HCT116 (cell line): ENCODE results near the gene COX4I2. TPM values are rescaled to one million over a fixed set of nuclear protein-coding genes. Genes with fewer than 3 reads are reported as not detected.

Experiments
- ATAC-seq: fragments of 200-7000 bp; cut with Tn5 transposase; 2 replicates; pipeline ENCODE4 v1.9.1; 2020; ENCODE audit warnings: mild to moderate bottlenecking, moderate library complexity
- BruUV-seq: library from RNA; stranded (reverse); fragments of 400-500 nt; replicated peaks from 2 replicates; lab custom pipeline; 2021; lab: Mats Ljungman, UMichigan
- CTCF ChIA-PET: fragments of 300-600 bp; sonication (Branson Sonifier 250); formaldehyde crosslinking; loops from one replicate; lab custom pipeline; 2021; ENCODE audit warnings: antibody characterized with exemption; lab: Charles Lee
- POLR2A ChIA-PET: fragments of 300-600, 350-600 bp; sonication (Branson Sonifier 250); formaldehyde crosslinking; loops from one replicate; lab custom pipeline; 2021; ENCODE audit warnings: antibody characterized with exemption; lab: Charles Lee
- RAD21 ChIA-PET, 2 experiments: fragments of 300-600 bp; sonication (Branson Sonifier 250); formaldehyde crosslinking; loops; one replicate each; lab custom pipeline; 2023; ENCODE audit warnings: low total read pairs in 2 of 2; ENCODE audit not compliant: uncharacterized antibody in 2 of 2, unreplicated experiment in 2 of 2, low non-redundant PET in 1 of 2; lab: Charles Lee
- DNase-seq: peaks from one replicate; pipeline ENCODE4 v3.0.0-alpha.2; 2010; ENCODE audit warnings: low read depth, low spot score
- H2AFZ ChIP-seq: fragments of 200-600 bp; shearing (Covaris generic), sonication (generic); 2 replicates; pipeline ENCODE4 v1.6.1; 2017; ENCODE audit warnings: low read depth, mixed run types, mixed read lengths, antibody characterized with exemption, low read length; ENCODE audit not compliant: poor library complexity, severe bottlenecking
- H3K27ac ChIP-seq: 2 replicates; pipeline ENCODE4 v1.5.1; 2012; ENCODE audit warnings: low read depth, low read length
- H3K27me3 ChIP-seq: fragments of 200-600 bp; sonication (generic); 2 replicates; pipeline ENCODE4 v1.6.1; 2016; ENCODE audit warnings: mixed run types, low read length, mixed read lengths; ENCODE audit not compliant: insufficient read depth
- H3K36me3 ChIP-seq, 2 experiments: fragments of 200-500 bp in 1 of 2; fragments of 200-600 bp in 1 of 2; sonication (Bioruptor generic) in 1 of 2; sonication (generic) in 1 of 2; 2 replicates each; pipeline versions ENCODE4 v1.5.1 to v1.6.1; 2014 to 2016; ENCODE audit warnings: low read length in 2 of 2, inconsistent platforms in 1 of 2, mixed read lengths in 1 of 2, mixed run types in 1 of 2; ENCODE audit not compliant: insufficient read depth in 2 of 2, control insufficient read depth in 1 of 2
- H3K4me1 ChIP-seq, 2 experiments: fragments of 200-600 bp in 1 of 2; sonication (generic) in 1 of 2; 2 replicates each; pipeline versions ENCODE4 v1.5.1 to v1.6.1; 2012 to 2017; ENCODE audit warnings: low read length in 2 of 2, inconsistent platforms in 1 of 2, mild to moderate bottlenecking in 1 of 2, mixed read lengths in 1 of 2, mixed run types in 1 of 2, moderate library complexity in 1 of 2; ENCODE audit not compliant: insufficient read depth in 2 of 2, control insufficient read depth in 1 of 2
- H3K4me2 ChIP-seq: fragments of 200-600 bp; sonication (generic); 2 replicates; pipeline ENCODE4 v1.6.1; 2017; ENCODE audit warnings: mixed run types, low read length, mixed read lengths
- H3K4me3 ChIP-seq, 2 experiments: fragments of 200-600 bp in 1 of 2; sonication (generic) in 1 of 2; replicated peaks in 1 of 2; 2 replicates each; pipeline ENCODE4 v1.5.1; 2011 to 2016; ENCODE audit warnings: low read length in 2 of 2, control low read depth in 1 of 2, low read depth in 1 of 2, mild to moderate bottlenecking in 1 of 2, mixed read lengths in 1 of 2, mixed run types in 1 of 2
- H3K79me2 ChIP-seq: fragments of 200-600 bp; sonication (generic); 2 replicates; pipeline ENCODE4 v1.6.1; 2017; ENCODE audit warnings: mild to moderate bottlenecking, mixed run types, low read length, moderate library complexity, mixed read lengths; ENCODE audit not compliant: insufficient read depth
- H3K9ac ChIP-seq: fragments of 200-600 bp; sonication (generic); 2 replicates; pipeline ENCODE4 v1.6.1; 2016; ENCODE audit warnings: low read length, mixed read lengths
- H3K9me2 ChIP-seq: fragments of 200-600 bp; sonication (generic), shearing (Covaris generic); 2 replicates; pipeline ENCODE4 v1.6.1; 2017; ENCODE audit warnings: mixed run types, mild to moderate bottlenecking, moderate library complexity; ENCODE audit not compliant: insufficient read depth
- H3K9me3 ChIP-seq, 2 experiments: fragments of 200-500 bp in 1 of 2; fragments of 200-600 bp in 1 of 2; sonication (Bioruptor generic) in 1 of 2; sonication (generic) in 1 of 2; 2 replicates each; pipeline ENCODE4 v1.6.1; 2014 to 2017; ENCODE audit warnings: low read length in 2 of 2, mixed read lengths in 2 of 2, inconsistent platforms in 1 of 2, low read depth in 1 of 2, mild to moderate bottlenecking in 1 of 2, mixed run types in 1 of 2, moderate library complexity in 1 of 2; ENCODE audit not compliant: control insufficient read depth in 1 of 2, insufficient read depth in 1 of 2
- H4K20me1 ChIP-seq: fragments of 200-600 bp; sonication (generic), shearing (Covaris generic); 2 replicates; pipeline ENCODE4 v1.6.1; 2017; ENCODE audit warnings: mixed run types, mild to moderate bottlenecking, moderate library complexity; ENCODE audit not compliant: insufficient read depth
- CBX3 ChIP-seq: IDR thresholded peaks from 2 replicates; pipeline ENCODE4 v1.6.1; 2012; ENCODE audit warnings: low read depth
- CEBPB ChIP-seq: IDR thresholded peaks from 2 replicates; pipeline ENCODE4 v1.6.1; 2012; ENCODE audit warnings: low read depth
- EGR1 ChIP-seq: IDR thresholded peaks from 2 replicates; pipeline ENCODE4 v1.6.1; 2012; ENCODE audit warnings: low read depth
- EZH2 ChIP-seq: fragments of 200-600 bp; sonication (generic); IDR thresholded peaks from 2 replicates; pipeline ENCODE4 v1.6.1; 2017; ENCODE audit warnings: antibody characterized with exemption, mixed run types
- EZH2phosphoT487 ChIP-seq: fragments of 200-600 bp; IDR thresholded peaks from 2 replicates; pipeline ENCODE4 v1.6.1; 2018; ENCODE audit warnings: antibody characterized with exemption, borderline replicate concordance
- FOSL1 ChIP-seq: IDR thresholded peaks from 2 replicates; pipeline ENCODE4 v1.6.1; 2012; ENCODE audit warnings: low read depth
- POLR2AphosphoS5 ChIP-seq: IDR thresholded peaks from 2 replicates; pipeline ENCODE4 v1.6.1; 2011; ENCODE audit warnings: mild to moderate bottlenecking, low read depth, low read length, moderate library complexity
- RAD21 ChIP-seq: IDR thresholded peaks from 2 replicates; pipeline ENCODE4 v1.6.1; 2012; ENCODE audit warnings: low read depth, mild to moderate bottlenecking
- SRF ChIP-seq: IDR thresholded peaks from 2 replicates; pipeline ENCODE4 v1.6.1; 2012; ENCODE audit warnings: low read depth
- TCF7L2 ChIP-seq: IDR thresholded peaks from 2 replicates; pipeline ENCODE4 v1.7.0; 2011; ENCODE audit warnings: borderline replicate concordance, inconsistent platforms; ENCODE audit not compliant: insufficient read depth, insufficient read length; ENCODE audit errors: extremely low read depth
- YY1 ChIP-seq: IDR thresholded peaks from 2 replicates; pipeline ENCODE4 v1.6.1; 2011; ENCODE audit warnings: low read length, low read depth, moderate library complexity, mild to moderate bottlenecking; ENCODE audit not compliant: insufficient replicate concordance; ENCODE audit errors: extremely low read depth
- ZNF274 ChIP-seq: fragments of 200-500 bp; sonication (Bioruptor generic); IDR thresholded peaks from 2 replicates; pipeline ENCODE4 v1.6.1; 2014; ENCODE audit warnings: mild to moderate bottlenecking, low read depth, low read length, inconsistent platforms
- intact Hi-C: fragments of 100-400 bp; cut with micrococcal nuclease; formaldehyde crosslinking; loops from 2 replicates; pipeline ENCODE4 v1.10.0; 2022
- total RNA-seq: library from RNA; stranded (reverse); gene quantifications from one replicate; pipeline ENCODE4 v1.2.1, GENCODE V29; 2021; ENCODE audit not compliant: unreplicated experiment
- TF ChIP-seq, protein P1 (sequence below), 3 experiments: fragments of 200-600 bp in 1 of 3; sonication (generic) in 1 of 3; IDR thresholded peaks in 2 of 3; conservative IDR thresholded peaks in 1 of 3; 2 replicates each; pipeline ENCODE4 v1.5.1; 2012 to 2017; ENCODE audit warnings: low read depth in 2 of 3, low read length in 2 of 3, antibody characterized with exemption in 1 of 3, borderline replicate concordance in 1 of 3, control low read depth in 1 of 3, mild to moderate bottlenecking in 1 of 3, mixed read lengths in 1 of 3, mixed run types in 1 of 3, moderate library complexity in 1 of 3; ENCODE audit not compliant: insufficient read depth in 1 of 3
- TF ChIP-seq, protein P2 (sequence below): IDR thresholded peaks from 2 replicates; pipeline ENCODE4 v1.6.1; 2012
- TF ChIP-seq, protein P3 (sequence below): IDR thresholded peaks from 2 replicates; pipeline ENCODE4 v1.6.1; 2012
- TF ChIP-seq, protein P4 (sequence below): IDR thresholded peaks from 2 replicates; pipeline ENCODE4 v1.6.1; 2011; ENCODE audit warnings: mild to moderate bottlenecking, low read length, moderate library complexity; ENCODE audit not compliant: insufficient replicate concordance; ENCODE audit errors: extremely low read depth
- TF ChIP-seq, protein P5 (sequence below): IDR thresholded peaks from 2 replicates; pipeline ENCODE4 v1.6.1; 2012; ENCODE audit warnings: low read depth

COX4I2 gene
- total RNA-seq, 1 experiment from 2014 or later: not detected

DNA sequence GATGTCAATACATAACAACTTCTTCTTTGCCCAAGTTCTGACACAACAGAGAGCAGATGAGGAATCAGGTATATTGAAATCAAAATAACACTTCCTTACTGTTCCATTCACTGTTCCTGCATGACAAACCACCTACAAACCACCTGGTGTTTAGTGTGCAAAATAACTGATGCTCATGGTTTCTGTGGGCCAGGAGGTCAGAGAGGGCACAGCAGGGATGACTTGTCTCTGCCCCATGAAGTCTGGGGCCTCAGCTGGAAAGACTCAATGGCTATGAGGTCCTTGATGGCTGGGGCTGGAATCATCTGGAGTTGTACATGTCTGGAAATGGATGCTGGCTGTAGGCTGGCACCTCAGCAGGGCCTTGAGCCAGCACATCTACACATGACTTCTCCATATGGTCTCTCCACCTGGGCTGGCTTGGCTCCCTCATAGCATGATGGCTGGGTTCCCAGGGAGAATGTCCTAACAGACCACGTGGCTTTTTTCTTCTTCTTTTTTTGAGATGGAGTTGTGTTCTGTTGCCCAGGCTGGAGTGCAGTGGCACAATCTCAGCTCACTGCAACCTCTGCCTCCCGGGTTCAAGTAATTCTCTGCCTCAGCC, 7.4 kb upstream of the COX4I2 start:
- POLR2A ChIA-PET: no interaction called here
- no peaks in the 10 kb centered on the region for H3K79me2 ChIP-seq
- no peaks in the 10 kb centered on the region for H3K9me3 ChIP-seq
- H3K9ac ChIP-seq: no peak overlapping the region
- H3K27me3 ChIP-seq: no peaks in the 10 kb centered on the region
- CTCF ChIA-PET: interaction anchor here (0.6 to 1.5 kb wide), 2 partner anchors 31 to 39 kb away, joined by 3 to 4 read pairs; no protein-coding TSS in a partner anchor
- intact Hi-C loops: no loop called here
- TF ChIP-seq RAD21 (no peak), YY1 (no peak), FOSL1 (no peak), ZNF274 (no peak), CEBPB (no peak), EZH2 (no peak), EGR1 (no peak), EZH2phosphoT487 (no peak), TCF7L2 (no peak), POLR2AphosphoS5 (no peak), CBX3 (no peak), SRF (no peak)
- TF ChIP-seq, protein P1, sequence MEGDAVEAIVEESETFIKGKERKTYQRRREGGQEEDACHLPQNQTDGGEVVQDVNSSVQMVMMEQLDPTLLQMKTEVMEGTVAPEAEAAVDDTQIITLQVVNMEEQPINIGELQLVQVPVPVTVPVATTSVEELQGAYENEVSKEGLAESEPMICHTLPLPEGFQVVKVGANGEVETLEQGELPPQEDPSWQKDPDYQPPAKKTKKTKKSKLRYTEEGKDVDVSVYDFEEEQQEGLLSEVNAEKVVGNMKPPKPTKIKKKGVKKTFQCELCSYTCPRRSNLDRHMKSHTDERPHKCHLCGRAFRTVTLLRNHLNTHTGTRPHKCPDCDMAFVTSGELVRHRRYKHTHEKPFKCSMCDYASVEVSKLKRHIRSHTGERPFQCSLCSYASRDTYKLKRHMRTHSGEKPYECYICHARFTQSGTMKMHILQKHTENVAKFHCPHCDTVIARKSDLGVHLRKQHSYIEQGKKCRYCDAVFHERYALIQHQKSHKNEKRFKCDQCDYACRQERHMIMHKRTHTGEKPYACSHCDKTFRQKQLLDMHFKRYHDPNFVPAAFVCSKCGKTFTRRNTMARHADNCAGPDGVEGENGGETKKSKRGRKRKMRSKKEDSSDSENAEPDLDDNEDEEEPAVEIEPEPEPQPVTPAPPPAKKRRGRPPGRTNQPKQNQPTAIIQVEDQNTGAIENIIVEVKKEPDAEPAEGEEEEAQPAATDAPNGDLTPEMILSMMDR (IDR thresholded peaks at IDR 0.05 in 2 of 3, conservative IDR thresholded peaks at IDR 0.05 in 1 of 3; ENCODE audit: borderline replicate concordance in 1 of 3, insufficient read depth in 1 of 3, low read depth in 2 of 3, low read length in 2 of 3): no peak
- TF ChIP-seq, protein P2, sequence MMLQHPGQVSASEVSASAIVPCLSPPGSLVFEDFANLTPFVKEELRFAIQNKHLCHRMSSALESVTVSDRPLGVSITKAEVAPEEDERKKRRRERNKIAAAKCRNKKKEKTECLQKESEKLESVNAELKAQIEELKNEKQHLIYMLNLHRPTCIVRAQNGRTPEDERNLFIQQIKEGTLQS: no peak
- TF ChIP-seq, protein P3, sequence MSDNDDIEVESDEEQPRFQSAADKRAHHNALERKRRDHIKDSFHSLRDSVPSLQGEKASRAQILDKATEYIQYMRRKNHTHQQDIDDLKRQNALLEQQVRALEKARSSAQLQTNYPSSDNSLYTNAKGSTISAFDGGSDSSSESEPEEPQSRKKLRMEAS: no peak
- TF ChIP-seq, protein P4, sequence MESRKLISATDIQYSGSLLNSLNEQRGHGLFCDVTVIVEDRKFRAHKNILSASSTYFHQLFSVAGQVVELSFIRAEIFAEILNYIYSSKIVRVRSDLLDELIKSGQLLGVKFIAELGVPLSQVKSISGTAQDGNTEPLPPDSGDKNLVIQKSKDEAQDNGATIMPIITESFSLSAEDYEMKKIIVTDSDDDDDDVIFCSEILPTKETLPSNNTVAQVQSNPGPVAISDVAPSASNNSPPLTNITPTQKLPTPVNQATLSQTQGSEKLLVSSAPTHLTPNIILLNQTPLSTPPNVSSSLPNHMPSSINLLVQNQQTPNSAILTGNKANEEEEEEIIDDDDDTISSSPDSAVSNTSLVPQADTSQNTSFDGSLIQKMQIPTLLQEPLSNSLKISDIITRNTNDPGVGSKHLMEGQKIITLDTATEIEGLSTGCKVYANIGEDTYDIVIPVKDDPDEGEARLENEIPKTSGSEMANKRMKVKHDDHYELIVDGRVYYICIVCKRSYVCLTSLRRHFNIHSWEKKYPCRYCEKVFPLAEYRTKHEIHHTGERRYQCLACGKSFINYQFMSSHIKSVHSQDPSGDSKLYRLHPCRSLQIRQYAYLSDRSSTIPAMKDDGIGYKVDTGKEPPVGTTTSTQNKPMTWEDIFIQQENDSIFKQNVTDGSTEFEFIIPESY: no peak
- TF ChIP-seq, protein P5, sequence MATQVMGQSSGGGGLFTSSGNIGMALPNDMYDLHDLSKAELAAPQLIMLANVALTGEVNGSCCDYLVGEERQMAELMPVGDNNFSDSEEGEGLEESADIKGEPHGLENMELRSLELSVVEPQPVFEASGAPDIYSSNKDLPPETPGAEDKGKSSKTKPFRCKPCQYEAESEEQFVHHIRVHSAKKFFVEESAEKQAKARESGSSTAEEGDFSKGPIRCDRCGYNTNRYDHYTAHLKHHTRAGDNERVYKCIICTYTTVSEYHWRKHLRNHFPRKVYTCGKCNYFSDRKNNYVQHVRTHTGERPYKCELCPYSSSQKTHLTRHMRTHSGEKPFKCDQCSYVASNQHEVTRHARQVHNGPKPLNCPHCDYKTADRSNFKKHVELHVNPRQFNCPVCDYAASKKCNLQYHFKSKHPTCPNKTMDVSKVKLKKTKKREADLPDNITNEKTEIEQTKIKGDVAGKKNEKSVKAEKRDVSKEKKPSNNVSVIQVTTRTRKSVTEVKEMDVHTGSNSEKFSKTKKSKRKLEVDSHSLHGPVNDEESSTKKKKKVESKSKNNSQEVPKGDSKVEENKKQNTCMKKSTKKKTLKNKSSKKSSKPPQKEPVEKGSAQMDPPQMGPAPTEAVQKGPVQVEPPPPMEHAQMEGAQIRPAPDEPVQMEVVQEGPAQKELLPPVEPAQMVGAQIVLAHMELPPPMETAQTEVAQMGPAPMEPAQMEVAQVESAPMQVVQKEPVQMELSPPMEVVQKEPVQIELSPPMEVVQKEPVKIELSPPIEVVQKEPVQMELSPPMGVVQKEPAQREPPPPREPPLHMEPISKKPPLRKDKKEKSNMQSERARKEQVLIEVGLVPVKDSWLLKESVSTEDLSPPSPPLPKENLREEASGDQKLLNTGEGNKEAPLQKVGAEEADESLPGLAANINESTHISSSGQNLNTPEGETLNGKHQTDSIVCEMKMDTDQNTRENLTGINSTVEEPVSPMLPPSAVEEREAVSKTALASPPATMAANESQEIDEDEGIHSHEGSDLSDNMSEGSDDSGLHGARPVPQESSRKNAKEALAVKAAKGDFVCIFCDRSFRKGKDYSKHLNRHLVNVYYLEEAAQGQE: no peak
- DNase-seq: no peak
- no TSS peak for BruUV-seq
- H3K4me3 ChIP-seq: no peak overlapping the region
- peaks cover 0 to 6% of the 10 kb centered on the region in 2 experiments; a peak in 1 of 4 replicates for H3K4me1 ChIP-seq
- no peaks in the 10 kb centered on the region for H4K20me1 ChIP-seq
- RAD21 ChIA-PET: no interaction called here
- H3K27ac ChIP-seq: no peak overlapping the region
- no peaks in the 10 kb centered on the region for H3K36me3 ChIP-seq
- no peaks in the 10 kb centered on the region for H3K9me2 ChIP-seq
- H3K4me2 ChIP-seq: no peak overlapping the region
- ATAC-seq: no peak
- H2AFZ ChIP-seq: no peak overlapping the region
